ENCODE measurements around the gene PLOD2.
"Not testable (repeated sequence)": the region's sequence is repeated elsewhere in the genome, so short reads cannot be mapped to it uniquely, and the experiment has no call there.

The PLOD2 gene

DNA sequence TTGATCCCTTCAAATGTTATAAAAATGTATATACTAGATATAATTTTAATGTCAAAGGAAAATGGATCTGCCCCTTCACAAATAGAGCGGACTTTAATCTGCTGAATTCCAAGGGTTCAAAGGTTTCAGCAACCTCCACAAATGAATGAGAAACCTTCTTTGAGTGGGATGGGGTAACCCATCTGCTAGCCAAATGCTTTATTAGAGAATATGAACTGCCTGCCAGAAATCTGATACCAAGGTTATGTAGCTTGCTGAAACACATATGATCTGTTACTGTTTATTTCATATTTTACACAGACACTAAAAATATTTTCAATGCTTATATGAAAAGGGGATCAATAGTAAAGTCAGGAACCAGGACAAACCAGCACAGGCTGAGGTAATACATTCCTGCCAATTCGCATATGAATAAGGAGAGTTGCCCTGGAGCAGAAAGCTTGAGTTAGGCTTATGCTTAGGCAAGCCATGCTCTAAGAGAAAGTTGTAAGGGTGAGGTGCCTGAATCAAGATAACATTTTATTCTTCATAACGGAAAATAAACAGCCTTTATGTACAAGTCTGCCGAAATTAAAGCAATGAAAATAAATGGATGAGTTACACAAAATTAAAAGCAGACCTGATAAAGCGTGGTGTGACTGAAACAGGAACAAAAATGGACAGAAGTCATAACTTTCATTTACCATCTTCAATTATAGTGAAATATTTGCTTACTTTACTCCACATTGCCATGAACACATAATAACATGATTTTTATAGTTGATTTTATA is 26.5 kb downstream of the PLOD2 start:
- DNase-seq: no peak

GRCh38 chr3:146133441-146133840 is 27.5 kb downstream of the PLOD2 start:
- DNase-seq: no peak

GRCh38 chr3:146131616-146132410 is 29.2 kb downstream of the PLOD2 start:
- no peak for DNase-seq

GRCh38 chr3:146130881-146131371 is 30.1 kb downstream of the PLOD2 start:
- no peak for DNase-seq

GRCh38 chr3:146129750-146130149 is 31.2 kb downstream of the PLOD2 start:
- no peak for DNase-seq

- no peak for DNase-seq
These were observed 32.0 kb downstream of the PLOD2 start for GRCh38 chr3:146128939-146129338.

GRCh38 chr3:146128179-146128578 is 32.8 kb downstream of the PLOD2 start:
- no peak for DNase-seq

GRCh38 chr3:146125951-146126350 is 35.0 kb downstream of the PLOD2 start:
- no peak for DNase-seq

DNA sequence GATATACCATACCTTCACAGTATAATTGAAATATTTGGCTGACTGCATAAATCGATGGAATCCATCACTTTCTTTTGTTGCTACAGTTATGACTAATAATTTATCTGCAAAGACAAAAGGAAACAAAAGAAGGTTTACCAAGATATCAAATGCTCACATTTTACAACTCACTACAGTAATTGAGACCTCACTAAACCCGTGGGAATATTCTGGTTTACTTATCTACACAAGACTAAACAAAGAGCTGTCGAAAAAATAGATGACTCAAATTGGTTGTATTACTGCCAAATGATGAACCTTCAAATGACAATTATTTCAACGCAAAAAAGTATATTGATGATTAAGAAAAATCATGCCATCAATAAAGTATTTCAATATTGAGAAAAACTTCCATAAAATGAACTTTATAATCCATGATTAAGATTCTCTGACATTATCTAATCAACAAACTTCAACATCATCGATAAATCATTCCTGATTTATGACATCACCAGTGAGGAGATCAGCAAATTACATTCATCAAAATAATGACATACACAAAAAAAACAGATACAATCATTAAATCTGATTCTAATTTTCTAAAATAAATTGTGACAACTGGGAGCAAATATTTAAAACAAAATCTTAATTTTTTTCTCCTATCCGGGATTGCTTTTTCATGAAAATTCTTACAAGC is 36.7 kb downstream of the PLOD2 start:
- no peak for DNase-seq

GRCh38 chr3:146117406-146118285 is 43.3 kb downstream of the PLOD2 start:
- no peak for DNase-seq

DNA sequence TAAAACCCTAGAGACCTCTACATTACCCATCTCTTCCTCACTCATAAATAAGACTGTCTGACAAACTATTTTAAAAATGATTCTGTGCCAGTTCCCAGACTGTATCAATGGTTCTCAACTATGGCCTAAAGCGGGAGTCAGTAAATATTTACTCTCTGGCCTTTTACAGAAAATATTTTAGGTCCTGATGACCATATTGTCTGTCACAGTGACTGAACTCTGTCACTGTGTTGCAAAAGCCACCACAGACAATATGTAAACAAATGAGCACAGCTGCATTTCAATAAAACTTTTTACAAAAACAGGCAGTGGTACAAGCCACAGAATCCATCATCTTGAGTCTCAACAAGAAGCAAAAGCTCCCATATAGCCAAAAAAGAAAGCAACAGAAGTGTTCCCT is 45.4 kb downstream of the PLOD2 start:
- DNase-seq: no peak

GRCh38 chr3:146113804-146114203 is 47.2 kb downstream of the PLOD2 start:
- not testable (repeated sequence) for DNase-seq

GRCh38 chr3:146111337-146111736 is 49.6 kb downstream of the PLOD2 start:
- DNase-seq: no peak

GRCh38 chr3:146110161-146110560 is 50.8 kb downstream of the PLOD2 start:
- no peak for DNase-seq

DNA sequence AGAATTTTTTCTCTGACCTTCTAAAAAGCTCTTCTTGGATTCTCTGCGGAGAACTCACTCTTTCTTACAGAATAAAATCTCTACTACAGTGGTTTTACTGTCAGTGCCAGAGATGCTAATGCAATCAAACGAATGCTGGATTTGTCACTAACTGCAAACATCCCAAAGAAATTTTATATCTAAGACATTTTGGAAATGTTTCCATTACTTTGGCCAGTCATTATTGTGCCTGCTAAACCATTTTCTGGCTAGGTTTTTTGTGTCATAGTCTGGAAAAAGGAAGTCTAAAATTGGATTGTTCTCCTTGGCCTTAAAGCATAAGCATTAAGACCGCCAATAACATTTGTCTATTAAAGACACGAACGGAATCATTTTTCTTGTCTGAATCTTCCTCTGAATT is 54.0 kb downstream of the PLOD2 start:
- no peak for DNase-seq

- DNase-seq: no peak
These were observed 56.9 kb downstream of the PLOD2 start for GRCh38 chr3:146104068-146104467.

DNA sequence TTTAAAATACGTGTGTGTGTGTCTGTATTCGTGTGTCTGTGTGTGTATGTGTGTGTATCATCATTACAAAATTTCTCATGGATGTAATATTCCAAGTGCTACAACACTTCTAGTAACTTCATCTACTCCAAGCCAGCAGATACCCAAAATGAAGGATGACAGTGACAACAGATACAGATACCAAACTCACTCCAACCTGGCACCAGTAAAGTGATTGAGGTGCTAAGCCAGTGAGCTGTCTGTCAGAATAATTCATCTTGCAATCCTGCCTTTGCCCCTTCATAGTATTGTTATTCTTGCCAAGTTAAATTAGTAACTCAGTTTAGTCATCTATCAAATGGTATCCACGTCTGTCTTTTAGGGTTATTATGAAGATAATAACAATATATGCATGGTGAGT is 58.1 kb downstream of the PLOD2 start:
- no peak for DNase-seq

DNA sequence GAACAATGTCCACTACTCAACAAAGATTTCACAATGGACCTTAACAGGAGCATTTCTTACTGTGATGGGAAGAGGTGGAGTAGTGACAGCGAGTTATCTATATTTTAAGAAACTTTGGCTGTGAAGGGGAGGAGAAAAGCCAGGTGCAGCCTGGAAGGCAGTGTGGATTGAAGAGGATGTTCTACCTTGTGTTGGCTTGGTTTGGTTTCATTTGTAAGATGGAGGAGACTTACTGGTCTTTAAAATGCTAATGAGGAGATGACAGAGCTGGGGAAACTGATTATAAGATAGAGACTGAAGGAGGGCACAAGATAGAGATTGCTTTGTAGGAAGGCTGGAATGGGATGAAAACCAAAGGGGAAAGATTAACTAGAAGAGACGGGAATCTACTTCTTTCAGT is 59.4 kb downstream of the PLOD2 start:
- no peak for DNase-seq

GRCh38 chr3:146100825-146101444 is 60.0 kb downstream of the PLOD2 start:
- no peak for DNase-seq

DNA sequence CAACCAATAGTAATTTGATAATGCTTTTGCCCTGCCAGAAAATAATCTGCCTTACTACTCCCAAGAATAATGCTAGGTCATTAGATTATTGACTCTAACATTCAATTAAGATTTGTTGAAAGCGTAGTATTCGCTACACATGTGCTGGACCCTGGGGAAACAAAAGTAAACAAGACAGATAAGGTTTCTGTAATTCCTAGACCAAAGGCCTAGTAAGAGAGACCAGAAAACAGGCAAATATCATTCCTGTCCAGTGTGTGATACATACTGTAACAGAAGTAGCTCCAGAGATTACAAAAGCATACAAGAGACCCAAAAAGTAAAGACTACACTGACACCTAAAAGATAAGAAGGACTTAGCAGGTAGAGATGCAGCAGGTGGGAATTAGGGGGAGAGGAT is 60.8 kb downstream of the PLOD2 start:
- DNase-seq: no peak

DNA sequence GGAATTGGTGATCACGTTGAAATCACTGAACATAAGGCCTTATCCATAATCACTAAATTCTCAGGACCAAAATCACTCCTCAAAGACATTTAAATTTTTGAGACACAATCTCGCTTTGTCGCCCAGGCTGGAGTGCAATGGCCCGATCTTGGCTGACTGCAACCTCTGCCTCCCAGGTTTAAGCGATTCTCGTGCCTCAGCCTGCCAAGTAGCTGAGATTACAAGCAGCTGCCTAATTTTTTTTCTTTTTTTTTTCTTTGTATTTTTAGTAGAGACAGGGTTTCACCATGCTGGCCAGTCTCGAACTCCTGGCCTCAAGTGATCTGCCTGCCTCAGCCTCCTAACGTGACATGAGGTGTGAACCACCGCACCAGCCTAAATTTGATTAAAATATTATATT is 61.7 kb downstream of the PLOD2 start:
- no peak for DNase-seq

GRCh38 chr3:146093896-146094295 is 67.1 kb downstream of the PLOD2 start:
- no peak for DNase-seq
